Inflammatory macrophage (primary cell): Measurements from ENCODE around the gene NOS1AP.
"Not testable (repeated sequence)": the region's sequence is repeated elsewhere in the genome, so short reads cannot be mapped to it uniquely, and the experiment has no call there.

Source experiments
- DNase-seq, 2 donors: peaks; one replicate each; pipeline ENCODE4 v3.0.0-alpha.2; 2020 to 2022

Gene NOS1AP

GRCh38 chr1:162169031-162169790 lies 99.7 kb downstream of the NOS1AP start:
- DNase-seq, result no peak

GRCh38 chr1:162171111-162171510 lies 101.6 kb downstream of the NOS1AP start:
- no peak for DNase-seq

- no peak for DNase-seq
Observed at GRCh38 chr1:162172311-162173102, 103.0 kb downstream of the NOS1AP start.

- not testable (repeated sequence) for DNase-seq
Observed at GRCh38 chr1:162173607-162174006, 104.1 kb downstream of the NOS1AP start.

- not testable (repeated sequence) for DNase-seq
Observed at GRCh38 chr1:162174027-162174426, 104.5 kb downstream of the NOS1AP start.

- DNase-seq, result no peak
Observed at GRCh38 chr1:162175379-162176081, 106.0 kb downstream of the NOS1AP start.

- DNase-seq, result peak; percentile 35 to 36
Observed at GRCh38 chr1:162177126-162177525, 107.6 kb downstream of the NOS1AP start.

GRCh38 chr1:162178432-162178831 lies 108.9 kb downstream of the NOS1AP start:
- no peak for DNase-seq

GRCh38 chr1:162179121-162179520 lies 109.6 kb downstream of the NOS1AP start:
- DNase-seq, result no peak

- no peak for DNase-seq
Observed at GRCh38 chr1:162180813-162181212, 111.3 kb downstream of the NOS1AP start.

GRCh38 chr1:162182090-162182489 lies 112.6 kb downstream of the NOS1AP start:
- no peak for DNase-seq

GRCh38 chr1:162185314-162186025 lies 116.0 kb downstream of the NOS1AP start:
- DNase-seq, result no peak

GRCh38 chr1:162186026-162186374 lies 116.5 kb downstream of the NOS1AP start:
- DNase-seq, result no peak

GRCh38 chr1:162186406-162186805 lies 116.9 kb downstream of the NOS1AP start:
- DNase-seq, result no peak

GRCh38 chr1:162187687-162188276 lies 118.3 kb downstream of the NOS1AP start:
- no peak for DNase-seq

- no peak for DNase-seq
Observed at GRCh38 chr1:162189345-162189744, 119.9 kb downstream of the NOS1AP start.

- no peak for DNase-seq
Observed at GRCh38 chr1:162191396-162192305, 122.2 kb downstream of the NOS1AP start.

GRCh38 chr1:162192306-162192678 lies 122.8 kb downstream of the NOS1AP start:
- no peak for DNase-seq

- no peak for DNase-seq
Observed at GRCh38 chr1:162192763-162193162, 123.3 kb downstream of the NOS1AP start.

GRCh38 chr1:162193221-162193620 lies 123.7 kb downstream of the NOS1AP start:
- no peak for DNase-seq

- no peak for DNase-seq
Observed at GRCh38 chr1:162193815-162194214, 124.3 kb downstream of the NOS1AP start.
